ENCODE results near the gene TMEM144. TPM values are rescaled to one million over a fixed set of nuclear protein-coding genes. Genes with fewer than 3 reads are reported as not detected.

Gene TMEM144
- total RNA-seq, 4 donors from 2014 or later: 7.4 to 67.1 (median 45.2) TPM

DNA sequence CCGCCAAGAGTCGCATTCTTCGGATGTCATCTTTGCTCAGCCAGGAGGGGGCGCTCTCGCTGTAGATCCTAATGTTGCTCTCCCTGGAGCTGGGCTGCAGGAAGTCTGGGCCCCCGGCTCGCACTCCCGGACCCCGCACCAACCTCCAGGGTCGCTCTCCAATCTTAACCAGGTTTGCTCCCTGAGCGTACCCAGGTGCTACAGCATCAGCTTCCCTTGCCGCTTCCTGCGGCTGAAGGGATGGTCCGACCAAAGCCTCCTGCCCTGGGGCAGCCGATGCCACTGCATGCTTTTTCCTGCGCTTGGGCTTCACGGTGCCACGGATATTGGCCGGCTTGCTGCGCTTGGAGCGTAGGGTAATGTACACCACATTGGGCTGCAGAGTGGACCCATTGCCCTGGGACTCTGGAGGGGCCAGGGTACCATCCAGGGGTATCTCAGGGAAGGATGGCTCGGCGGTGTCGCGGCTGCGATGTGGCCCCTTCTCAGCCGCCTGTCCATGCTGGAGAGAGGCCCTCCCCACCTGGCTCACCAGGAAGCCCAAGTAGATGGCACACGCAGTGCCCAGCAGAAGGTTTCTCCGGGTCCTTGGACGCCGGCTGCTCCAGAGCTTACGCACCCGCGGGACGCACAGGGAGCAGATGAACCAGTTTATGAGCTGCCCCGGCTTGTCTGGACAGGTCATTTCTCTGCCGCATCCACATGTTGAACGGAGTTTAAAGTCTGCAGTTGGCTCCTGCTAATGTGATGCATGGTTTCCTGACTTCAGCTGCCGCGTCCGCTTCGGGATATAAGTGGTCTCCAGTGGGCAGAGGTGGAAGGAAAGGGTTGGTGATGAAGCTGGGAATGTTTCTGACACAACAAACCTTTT is 39.4 kb upstream of the TMEM144 start:
- H3K4me3 ChIP-seq: peak overlapping the region; percentile 26 to 61 (median 43)
- DNase-seq: peak; percentile 17 to 88 (median 69)
- H3K27ac ChIP-seq: peak overlapping the region; percentile 37 to 78 (median 66)
- peaks cover 0 to 16% (median 0%) of the 10 kb centered on the region in 4 donors for H3K4me1 ChIP-seq
- no peaks in the 10 kb centered on the region for H3K27me3 ChIP-seq
- H3K36me3 ChIP-seq: no peaks in the 10 kb centered on the region
- H3K9me3 ChIP-seq: no peaks in the 10 kb centered on the region
- TF ChIP-seq POLR2A (IDR thresholded peaks at IDR 0.05) (no peak), CTCF (IDR thresholded peaks at IDR 0.05) (peak in 4 of 6 experiments; percentile 11 to 64 (median 60))

DNA sequence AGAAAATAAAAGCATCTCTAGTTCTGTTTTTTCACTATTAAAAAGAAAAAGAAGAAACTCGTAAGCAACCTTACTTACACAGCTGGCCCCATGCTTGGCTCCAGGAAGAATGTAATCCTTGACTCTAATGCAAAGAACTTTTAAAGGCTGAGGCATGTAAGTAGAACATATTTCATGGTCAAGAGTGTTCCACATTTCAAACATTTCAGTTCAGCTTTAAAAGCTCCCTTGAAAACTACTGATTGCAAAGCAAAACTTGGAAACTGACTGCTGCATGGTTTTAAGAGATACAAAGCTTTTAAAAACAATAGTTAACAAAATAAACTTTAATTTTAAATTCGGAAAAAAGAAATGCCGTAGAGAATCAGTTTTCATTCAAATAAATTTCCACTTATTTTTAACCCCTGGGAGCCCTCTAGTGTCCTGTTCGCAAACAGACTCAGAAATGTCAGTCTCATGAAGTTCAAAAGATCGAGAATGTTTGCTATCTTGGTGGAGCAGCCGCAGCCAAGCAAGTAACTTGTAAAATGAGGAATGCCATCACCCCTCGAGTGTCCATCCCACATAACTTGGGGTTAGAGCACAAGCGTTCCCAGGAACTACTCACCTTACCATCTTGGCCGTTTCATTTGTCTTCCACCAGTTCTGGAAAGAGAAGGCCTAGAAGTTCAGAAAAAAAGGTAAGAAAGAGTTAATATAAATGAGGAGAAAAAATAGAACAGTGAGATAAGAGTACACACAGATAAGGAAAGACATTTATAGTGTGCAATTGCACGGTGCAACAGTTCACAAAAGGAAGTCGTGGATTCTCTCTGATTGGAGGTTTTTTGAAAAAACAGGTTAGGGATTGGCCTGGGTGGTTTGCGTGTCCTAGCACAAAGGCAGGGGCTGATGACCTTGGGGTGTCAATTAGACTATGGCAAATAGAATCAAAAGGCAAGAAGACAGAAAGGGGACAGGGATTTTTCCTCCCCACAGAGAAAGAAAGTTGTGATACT is 37.7 kb upstream of the TMEM144 start, which contains the start of gene GASK1B:
GASK1B (minus strand) TSS at position 765 of the 998 bp plus-strand sequence. CDS start 1,650 bp downstream, outside the sequence.
- Histone ChIP-seq H3K9me3 (no peaks in the 10 kb centered on the region), H3K4me1 (peaks cover 0 to 22% (median 0%) of the 10 kb centered on the region in 4 donors), H3K36me3 (no peaks in the 10 kb centered on the region), H3K4me3 (peak within 1 kb of the TSS in 3 of 4 donors; percentile 3 to 61 (median 39)), H3K27ac (peak within 1 kb of the TSS in 3 of 4 donors; percentile 37 to 78 (median 52)), H3K27me3 (no peaks in the 10 kb centered on the region)
- TF ChIP-seq CTCF (IDR thresholded peaks at IDR 0.05) (peak in 5 of 6 experiments; percentile 10 to 67 (median 63)), POLR2A (IDR thresholded peaks at IDR 0.05) (no peak)
- peak in 2 of 3 donors; percentile 50 to 60 for DNase-seq

GRCh38 chr4:158176108-158176507 is 34.2 kb upstream of the TMEM144 start:
- Histone ChIP-seq H3K4me1 (peaks cover 0 to 22% (median 0%) of the 10 kb centered on the region in 4 donors), H3K27me3 (no peaks in the 10 kb centered on the region), H3K36me3 (no peaks in the 10 kb centered on the region), H3K27ac (no peak overlapping the region), H3K9me3 (no peaks in the 10 kb centered on the region), H3K4me3 (no peak overlapping the region)
- no peak for DNase-seq
- TF ChIP-seq CTCF (IDR thresholded peaks at IDR 0.05): no peak
- no peak for TF ChIP-seq POLR2A (IDR thresholded peaks at IDR 0.05)

- Histone ChIP-seq H3K9me3 (no peaks in the 10 kb centered on the region), H3K27me3 (no peaks in the 10 kb centered on the region), H3K4me3 (no peak overlapping the region), H3K36me3 (no peaks in the 10 kb centered on the region), H3K27ac (no peak overlapping the region), H3K4me1 (peaks cover 0 to 22% (median 0%) of the 10 kb centered on the region in 4 donors)
- DNase-seq: no peak
- TF ChIP-seq CTCF (IDR thresholded peaks at IDR 0.05) (no peak), POLR2A (IDR thresholded peaks at IDR 0.05) (no peak)
Measured at GRCh38 chr4:158176776-158177175, 33.5 kb upstream of the TMEM144 start.

- Histone ChIP-seq H3K27me3 (no peaks in the 10 kb centered on the region), H3K36me3 (no peaks in the 10 kb centered on the region), H3K4me3 (no peak overlapping the region), H3K4me1 (peaks cover 0 to 9% (median 0%) of the 10 kb centered on the region in 4 donors), H3K9me3 (no peaks in the 10 kb centered on the region), H3K27ac (no peak overlapping the region)
- no peak for TF ChIP-seq CTCF (IDR thresholded peaks at IDR 0.05)
- TF ChIP-seq POLR2A (IDR thresholded peaks at IDR 0.05): no peak
- DNase-seq: no peak
Measured at GRCh38 chr4:158179465-158179864, 30.8 kb upstream of the TMEM144 start.
